Measurements from ENCODE around the gene ERI2. TPM values are rescaled to one million over a fixed set of nuclear protein-coding genes. Genes with fewer than 3 reads are reported as not detected.

ERI2 gene
- total and polyA plus RNA-seq, 2 of the 13 experiments (the other 11 are each of a cell fraction or from before 2014, with no cell fraction given): 17.4 to 41.3 TPM

GRCh38 chr16:20782470-20782869 is 23.8 kb downstream of the ERI2 start:
- Histone ChIP-seq H3K9me3 (ENCODE audit: low read length) (no peaks in the 10 kb centered on the region), H3K4me2 (ENCODE audit: low read depth, low read length) (no peak overlapping the region), H4K20me1 (ENCODE audit: insufficient read depth, low read length) (no peaks in the 10 kb centered on the region), H3K36me3 (replicated peaks in 1 of 2; ENCODE audit: control insufficient read depth in 1 of 2, insufficient read depth in 2 of 2, low read length in 2 of 2) (peaks cover 12 to 26% of the 10 kb centered on the region in 2 experiments; a peak in 4 of 5 replicates), H3K79me2 (ENCODE audit: insufficient read depth, low read length) (no peaks in the 10 kb centered on the region), H3K4me1 (ENCODE audit: insufficient read depth, low read length) (no peaks in the 10 kb centered on the region), H3K4me3 (replicated peaks in 1 of 3; ENCODE audit: insufficient read depth in 1 of 3, low read depth in 2 of 3, low read length in 3 of 3) (no peak overlapping the region), H3K27ac (ENCODE audit: extremely low read length, insufficient read depth, low read length) (no peak overlapping the region), H3K27me3 (ENCODE audit: control insufficient read depth in 1 of 2, insufficient read depth in 2 of 2, low read length in 2 of 2) (no peaks in the 10 kb centered on the region), H3K9ac (ENCODE audit: insufficient read depth, low read depth, low read length) (no peak overlapping the region), H2AFZ (ENCODE audit: low read length) (no peak overlapping the region)
- ChIA-PET POLR2A (no interaction called here), CTCF (ENCODE audit: low intra/inter-chr PET ratio, low total read pairs) (no interaction called here)
- in situ Hi-C loops (cut with HindIII; ENCODE audit: extremely low pct_ligation_motif_present, low pct_unique_long_range_greater_than_20kb) (no loop called here), intact Hi-C loops (cut with micrococcal nuclease; ENCODE audit: unreplicated experiment) (no loop called here)
- FAIRE-seq (no peak), DNase-seq (ENCODE audit: low spot score) (no peak), ATAC-seq (no peak)
- WGBS (ENCODE audit: low lambda C conversion rate): 85% methylated on average over 2 of the region's 2 CpGs
- TF ChIP-seq ISL2 (CRISPR knock-in tag; IDR thresholded peaks at IDR 0.05) (no peak), KLF12 (CRISPR knock-in tag; IDR thresholded peaks at IDR 0.05; ENCODE audit: borderline replicate concordance) (no peak), MBD4 (IDR thresholded peaks at IDR 0.05; ENCODE audit: borderline replicate concordance, low read length) (no peak), ZNF597 (CRISPR knock-in tag; IDR thresholded peaks at IDR 0.05) (no peak)
- no TSS peak for BruUV-seq (replicated peaks)

GRCh38 chr16:20781697-20782096 is 24.6 kb downstream of the ERI2 start:
- CTCF ChIA-PET (ENCODE audit: low intra/inter-chr PET ratio, low total read pairs): no interaction called here
- no peak overlapping the region for H3K4me2 ChIP-seq (ENCODE audit: low read depth, low read length)
- POLR2A ChIA-PET: no interaction called here
- H4K20me1 ChIP-seq (ENCODE audit: insufficient read depth, low read length): no peaks in the 10 kb centered on the region
- no peaks in the 10 kb centered on the region for H3K4me1 ChIP-seq (ENCODE audit: insufficient read depth, low read length)
- FAIRE-seq (no peak), ATAC-seq (no peak), DNase-seq (ENCODE audit: low spot score) (no peak)
- in situ Hi-C loops (cut with HindIII; ENCODE audit: extremely low pct_ligation_motif_present, low pct_unique_long_range_greater_than_20kb): no loop called here
- 57% methylated on average over 1 of the region's 1 CpG for WGBS (ENCODE audit: low lambda C conversion rate)
- H2AFZ ChIP-seq (ENCODE audit: low read length): no peak overlapping the region
- no peaks in the 10 kb centered on the region for H3K27me3 ChIP-seq (ENCODE audit: control insufficient read depth in 1 of 2, insufficient read depth in 2 of 2, low read length in 2 of 2)
- H3K79me2 ChIP-seq (ENCODE audit: insufficient read depth, low read length): no peaks in the 10 kb centered on the region
- no peak overlapping the region for H3K9ac ChIP-seq (ENCODE audit: insufficient read depth, low read depth, low read length)
- H3K36me3 ChIP-seq (replicated peaks in 1 of 2; ENCODE audit: control insufficient read depth in 1 of 2, insufficient read depth in 2 of 2, low read length in 2 of 2): peaks cover 10 to 30% of the 10 kb centered on the region in 2 experiments; a peak in 4 of 5 replicates
- intact Hi-C loops (cut with micrococcal nuclease; ENCODE audit: unreplicated experiment): no loop called here
- no peak overlapping the region for H3K27ac ChIP-seq (ENCODE audit: extremely low read length, insufficient read depth, low read length)
- H3K9me3 ChIP-seq (ENCODE audit: low read length): no peaks in the 10 kb centered on the region
- no peak overlapping the region for H3K4me3 ChIP-seq (replicated peaks in 1 of 3; ENCODE audit: insufficient read depth in 1 of 3, low read depth in 2 of 3, low read length in 3 of 3)
- no TSS peak for BruUV-seq (replicated peaks)
- TF ChIP-seq IKZF1 (IDR thresholded peaks at IDR 0.05) (no peak), ZNF775 (CRISPR knock-in tag; IDR thresholded peaks at IDR 0.05; ENCODE audit: borderline replicate concordance) (no peak), AFF4 (CRISPR knock-in tag; IDR thresholded peaks at IDR 0.05) (no peak), ZBTB37 (CRISPR knock-in tag; IDR thresholded peaks at IDR 0.05) (no peak), BRCA1 (CRISPR knock-in tag; IDR thresholded peaks at IDR 0.05) (no peak), SMC3 (IDR thresholded peaks at IDR 0.05; ENCODE audit: low read length) (no peak), PHB2 (IDR thresholded peaks at IDR 0.05; ENCODE audit: partially characterized antibody) (no peak), SAP130 (CRISPR knock-in tag; IDR thresholded peaks at IDR 0.05; ENCODE audit: low read depth) (no peak), BORCS8-MEF2B (CRISPR knock-in tag; IDR thresholded peaks at IDR 0.05) (no peak), ZNF746 (CRISPR knock-in tag; IDR thresholded peaks at IDR 0.05) (no peak), HIVEP1 (CRISPR knock-in tag; IDR thresholded peaks at IDR 0.05) (no peak), MXD4 (CRISPR knock-in tag; IDR thresholded peaks at IDR 0.05) (no peak)

Measured in HepG2 (cell line).